Adrenal gland (tissue), 12 donors: ENCODE data around the gene EPHB1. TPM values are rescaled to one million over a fixed set of nuclear protein-coding genes. Genes with fewer than 3 reads are reported as not detected.
"Not testable (repeated sequence)": the region's sequence is repeated elsewhere in the genome, so short reads cannot be mapped to it uniquely, and the experiment has no call there.

Experiments used
- DNase-seq, 7 donors: peaks; one replicate each; pipeline ENCODE4 v3.0.0-alpha.2; 2019 to 2020
- H3K27ac ChIP-seq, 5 donors: fragments of 200-600 bp; sonication (generic) in 4 of 5; 1 replicate in 3 of 5; 2 replicates in 2 of 5; pipeline versions ENCODE4 v1.5.1 to v1.8.0; 2016 to 2020; ENCODE audit warnings: mild to moderate bottlenecking in 1 of 5
- H3K27me3 ChIP-seq: fragments of 200-600 bp; 2 replicates; pipeline ENCODE4 v1.8.0; 2021
- H3K36me3 ChIP-seq, 2 donors: fragments of 200-600 bp; replicated peaks in 1 of 2; 1 replicate in 1 of 2; 2 replicates in 1 of 2; pipeline versions ENCODE4 v1.5.1 to v1.8.0; 2018 to 2022
- H3K4me1 ChIP-seq, 2 donors: fragments of 200-600 bp; replicated peaks in 1 of 2; 1 replicate in 1 of 2; 2 replicates in 1 of 2; pipeline versions ENCODE4 v1.5.1 to v1.8.0; 2018 to 2021
- H3K4me3 ChIP-seq, 4 donors: fragments of 200-600 bp; sonication (generic) in 3 of 4; one replicate each; pipeline ENCODE4 v1.5.1; 2016 to 2018
- H3K9me3 ChIP-seq, 3 donors: fragments of 200-600 bp; sonication (generic) in 1 of 3; replicated peaks in 1 of 3; 1 replicate in 2 of 3; 2 replicates in 1 of 3; pipeline versions ENCODE4 v1.5.1 to v1.8.0; 2016 to 2021
- POLR2A ChIP-seq, 2 donors: fragments of 450-650 bp; IDR thresholded peaks; one replicate each; pipeline ENCODE4 v1.6.1; 2017; ENCODE audit warnings: antibody characterized with exemption in 2 of 2, mild to moderate bottlenecking in 2 of 2, moderate library complexity in 1 of 2
- WGBS, 4 donors: extraction: QIAGEN DNeasy Blood & Tissue Kit in 2 of 4; methylation state at CpG; one replicate each; pipeline versions ENCODE4 v1.1.5 to v1.1.7; 2013 to 2017; 5-methylcytosine and 5-hydroxymethylcytosine counted together
- intact Hi-C, 2 donors: fragments of 100-400 bp; cut with DNase I; formaldehyde crosslinking; loops; one replicate each; pipeline versions ENCODE4 v1.14.1 to v1.15.0; 2022 to 2023
- polyA plus RNA-seq, 3 donors: library from polyadenylated mRNA; stranded (reverse); fragments of 200-250 nt in 2 of 3; fragments of 350-450 nt in 1 of 3; fragmentation: Illumina TruSeq in 1 of 3; extraction: RNeasy Lipid Tissue Mini Kit (QIAGEN cat#74804) in 1 of 3; gene quantifications; one replicate each; pipeline ENCODE4 v1.2.3, GENCODE V29; 2013 to 2014
- total RNA-seq, 9 donors: library from RNA; depleted of rRNA in 4 of 9; stranded (reverse); fragments of >200 nt in 4 of 9; fragments of 120-200 nt in 1 of 9; fragmentation: NEBNext Ultra II Directional in 1 of 9; extraction: Animal tissue kit (Norgen Biotek cat#: 25700) in 1 of 9; gene quantifications; one replicate each; pipeline versions ENCODE4 v1.1.0 to v1.2.4, GENCODE V29; 2013 to 2023
- TF ChIP-seq, protein P1 (sequence below), 6 experiments: fragments of 450-650 bp in 4 of 6; fragments of 200-600 bp in 2 of 6; sonication (generic) in 1 of 6; IDR thresholded peaks; 1 replicate in 5 of 6; 2 replicates in 1 of 6; pipeline versions ENCODE4 v1.5.1 to v1.8.0; 2016 to 2021; ENCODE audit warnings: antibody characterized with exemption in 6 of 6, mild to moderate bottlenecking in 2 of 6, moderate library complexity in 1 of 6
- donor health status: healthy with polysubstance abuse.
- donor health status: Bipolar disorder and iron deficiency.
- donor health status: DM: yes; HTN: yes; CAD: no.
- donor health status: DM: no; HTN: no; CAD: no.
- donor health status: DM: no; HTN: no; CAD: no.
- donor health status: DM: yes; HTN: yes; CAD: no.

Gene EPHB1
- total and polyA plus RNA-seq, 12 donors = 0.10 to 3.4 (median 0.98) TPM

DNA sequence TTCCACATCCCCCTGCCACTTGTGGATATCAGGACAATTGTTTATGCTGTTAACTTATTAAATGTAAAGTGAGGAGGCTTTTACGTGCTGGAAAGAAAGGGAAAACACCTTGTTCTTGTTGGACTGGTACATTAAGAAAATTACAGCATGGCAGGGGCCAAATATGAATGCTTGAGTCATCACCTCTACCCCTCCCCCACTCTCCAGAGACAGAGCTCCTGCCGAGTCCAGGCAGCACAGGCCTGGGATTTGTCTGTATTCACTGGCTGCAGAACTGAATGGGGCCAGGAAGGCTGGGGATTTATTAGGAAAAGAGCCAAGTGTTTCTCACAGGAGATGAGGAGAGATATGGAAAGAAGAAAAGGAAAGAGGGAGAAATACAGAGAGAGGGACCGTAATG is 308.9 kb downstream of the EPHB1 start:
- intact Hi-C loops = no loop called here
- H3K36me3 ChIP-seq = no peaks in the 10 kb centered on the region
- no peak overlapping the region for H3K27ac ChIP-seq
- H3K4me1 ChIP-seq = no peaks in the 10 kb centered on the region
- WGBS, 4 donors = 37 to 48% (median 41%) methylated on average over 3 of the region's 3 CpGs
- no peak overlapping the region for H3K4me3 ChIP-seq
- TF ChIP-seq, protein P1, sequence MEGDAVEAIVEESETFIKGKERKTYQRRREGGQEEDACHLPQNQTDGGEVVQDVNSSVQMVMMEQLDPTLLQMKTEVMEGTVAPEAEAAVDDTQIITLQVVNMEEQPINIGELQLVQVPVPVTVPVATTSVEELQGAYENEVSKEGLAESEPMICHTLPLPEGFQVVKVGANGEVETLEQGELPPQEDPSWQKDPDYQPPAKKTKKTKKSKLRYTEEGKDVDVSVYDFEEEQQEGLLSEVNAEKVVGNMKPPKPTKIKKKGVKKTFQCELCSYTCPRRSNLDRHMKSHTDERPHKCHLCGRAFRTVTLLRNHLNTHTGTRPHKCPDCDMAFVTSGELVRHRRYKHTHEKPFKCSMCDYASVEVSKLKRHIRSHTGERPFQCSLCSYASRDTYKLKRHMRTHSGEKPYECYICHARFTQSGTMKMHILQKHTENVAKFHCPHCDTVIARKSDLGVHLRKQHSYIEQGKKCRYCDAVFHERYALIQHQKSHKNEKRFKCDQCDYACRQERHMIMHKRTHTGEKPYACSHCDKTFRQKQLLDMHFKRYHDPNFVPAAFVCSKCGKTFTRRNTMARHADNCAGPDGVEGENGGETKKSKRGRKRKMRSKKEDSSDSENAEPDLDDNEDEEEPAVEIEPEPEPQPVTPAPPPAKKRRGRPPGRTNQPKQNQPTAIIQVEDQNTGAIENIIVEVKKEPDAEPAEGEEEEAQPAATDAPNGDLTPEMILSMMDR (IDR thresholded peaks at IDR 0.05) = no peak
- TF ChIP-seq POLR2A (IDR thresholded peaks at IDR 0.05) = no peak
- peaks cover 2% of the 10 kb centered on the region for H3K27me3 ChIP-seq
- no peaks in the 10 kb centered on the region for H3K9me3 ChIP-seq
- DNase-seq = no peak

- no peaks in the 10 kb centered on the region for H3K9me3 ChIP-seq
- 67 to 78% (median 73%) methylated on average over 8 of the region's 8 CpGs for WGBS, 4 donors
- H3K4me1 ChIP-seq = no peaks in the 10 kb centered on the region
These were observed 311.4 kb downstream of the EPHB1 start for GRCh38 chr3:135106445-135106844.

GRCh38 chr3:135107043-135107442 is 312.0 kb downstream of the EPHB1 start:
- TF ChIP-seq POLR2A (IDR thresholded peaks at IDR 0.05) = no peak
- TF ChIP-seq, protein P1 (IDR thresholded peaks at IDR 0.05) = no peak

More at GRCh38 chr3:135106445-135106844, 311.4 kb downstream of the EPHB1 start:
- peaks cover 2% of the 10 kb centered on the region for H3K27me3 ChIP-seq
- DNase-seq = peak in 4 of 7 donors; percentile 6 to 23 (median 20)
- H3K27ac ChIP-seq = no peak overlapping the region
- TF ChIP-seq, protein P1 (IDR thresholded peaks at IDR 0.05) = no peak
- no peak for TF ChIP-seq POLR2A (IDR thresholded peaks at IDR 0.05)
- intact Hi-C loops = no loop called here
- H3K36me3 ChIP-seq = no peaks in the 10 kb centered on the region
- H3K4me3 ChIP-seq = no peak overlapping the region

GRCh38 chr3:135109681-135110080 is 314.6 kb downstream of the EPHB1 start:
- no peak overlapping the region for H3K4me3 ChIP-seq

More at GRCh38 chr3:135107043-135107442, 312.0 kb downstream of the EPHB1 start:
- no peaks in the 10 kb centered on the region for H3K9me3 ChIP-seq
- intact Hi-C loops = no loop called here
- H3K27me3 ChIP-seq = peaks cover 2% of the 10 kb centered on the region
- no peaks in the 10 kb centered on the region for H3K36me3 ChIP-seq
- no peaks in the 10 kb centered on the region for H3K4me1 ChIP-seq
- DNase-seq = no peak
- WGBS, 4 donors = 67 to 91% (median 70%) methylated on average over 2 of the region's 2 CpGs
- no peak overlapping the region for H3K4me3 ChIP-seq
- no peak overlapping the region for H3K27ac ChIP-seq

DNA sequence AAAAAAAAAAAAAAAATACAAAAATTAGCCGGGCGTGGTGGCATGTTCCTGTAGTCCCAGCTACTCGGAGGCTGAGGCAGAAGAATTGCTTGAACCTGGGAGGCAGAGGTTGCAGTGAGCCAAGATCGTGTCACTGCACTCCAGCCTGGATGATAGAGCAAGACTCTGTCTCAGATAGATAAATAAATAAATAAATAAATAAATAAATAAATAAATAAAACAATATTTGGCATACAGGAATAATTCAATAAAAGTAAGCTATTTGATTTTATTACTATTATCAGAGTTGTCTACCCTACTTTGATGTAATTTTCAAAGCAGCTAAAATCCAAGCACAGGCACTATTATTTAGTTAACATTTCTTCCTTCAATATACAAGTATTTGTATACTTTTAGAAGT is 319.5 kb downstream of the EPHB1 start:
- H3K36me3 ChIP-seq, H3K9me3 ChIP-seq, intact Hi-C loops, H3K27me3 ChIP-seq, H3K4me3 ChIP-seq, H3K4me1 ChIP-seq, H3K27ac ChIP-seq, DNase-seq: not testable (repeated sequence)
- WGBS, 4 donors = 81 to 89% (median 85%) methylated on average over 4 of the region's 4 CpGs

More at GRCh38 chr3:135109681-135110080, 314.6 kb downstream of the EPHB1 start:
- WGBS, 4 donors = 68 to 81% (median 74%) methylated on average over 7 to 8 of the region's 8 CpGs
- TF ChIP-seq POLR2A (IDR thresholded peaks at IDR 0.05) = no peak
- TF ChIP-seq, protein P1 (IDR thresholded peaks at IDR 0.05) = no peak
- intact Hi-C loops = no loop called here
- no peaks in the 10 kb centered on the region for H3K36me3 ChIP-seq
- H3K4me1 ChIP-seq = no peaks in the 10 kb centered on the region
- H3K27me3 ChIP-seq = peaks cover 2% of the 10 kb centered on the region
- DNase-seq = no peak
- no peak overlapping the region for H3K27ac ChIP-seq
- no peaks in the 10 kb centered on the region for H3K9me3 ChIP-seq
